Psoas muscle (tissue), 8 donors: Measurements from ENCODE around the gene GIGYF1. TPM values are rescaled to one million over a fixed set of nuclear protein-coding genes. Genes with fewer than 3 reads are reported as not detected.

Experiments
- ATAC-seq, 4 donors: fragments of 200-7000 bp; cut with Tn5 transposase; one replicate each; pipeline ENCODE4 v1.9.1; 2020; ENCODE audit warnings: moderate library complexity in 3 of 4, mild to moderate bottlenecking in 2 of 4
- DNase-seq, 2 donors: peaks; one replicate each; pipeline ENCODE4 v3.0.0-alpha.2; 2020
- H3K27ac ChIP-seq: fragments of 200-600 bp; one replicate; pipeline ENCODE4 v1.8.0; 2022
- H3K27me3 ChIP-seq, 3 donors: fragments of 200-600 bp in 1 of 3; one replicate each; pipeline versions ENCODE4 v1.6.1 to v1.8.0; 2013 to 2022; ENCODE audit warnings: low read length in 2 of 3, mild to moderate bottlenecking in 2 of 3, moderate library complexity in 1 of 3; ENCODE audit not compliant: insufficient read depth in 3 of 3
- H3K36me3 ChIP-seq, 2 donors: fragments of 200-600 bp in 1 of 2; one replicate each; pipeline versions ENCODE4 v1.6.1 to v1.8.0; 2013 to 2022; ENCODE audit warnings: low read depth in 1 of 2, mild to moderate bottlenecking in 1 of 2, moderate library complexity in 1 of 2; ENCODE audit not compliant: insufficient read depth in 1 of 2
- H3K4me1 ChIP-seq: fragments of 200-600 bp; one replicate; pipeline ENCODE4 v1.8.0; 2022
- H3K4me3 ChIP-seq: fragments of 200-600 bp; one replicate; pipeline ENCODE4 v1.8.0; 2022; ENCODE audit warnings: mild to moderate bottlenecking
- H3K9me3 ChIP-seq: fragments of 200-600 bp; one replicate; pipeline ENCODE4 v1.8.0; 2022
- WGBS, 3 donors: extraction: QIAGEN DNeasy Blood & Tissue Kit; methylation state at CpG; one replicate each; pipeline versions ENCODE4 v1.1.6 to v1.1.7; 2013; 5-methylcytosine and 5-hydroxymethylcytosine counted together
- intact Hi-C, 2 donors: fragments of 100-400 bp; cut with DNase I; formaldehyde crosslinking; loops; one replicate each; pipeline versions ENCODE4 v1.11.0 to v1.14.2; 2022
- polyA plus RNA-seq, 3 donors: library from polyadenylated mRNA; stranded (reverse); fragments of 200-250 nt; gene quantifications; one replicate each; pipeline ENCODE4 v1.2.3, GENCODE V29; 2013
- total RNA-seq, 4 donors: library from RNA; stranded (reverse); fragmentation: NEBNext Ultra II Directional in 2 of 4; extraction: Animal tissue kit (Norgen Biotek cat#: 25700) in 2 of 4; gene quantifications; one replicate each; pipeline versions ENCODE4 v1.2.1 to v1.2.4, GENCODE V29; 2021 to 2023
- TF ChIP-seq, protein P1 (sequence below): fragments of 200-600 bp; IDR thresholded peaks from one replicate; pipeline ENCODE4 v1.8.0; 2022; ENCODE audit warnings: antibody characterized with exemption
- donor health status: healthy with polysubstance abuse.
- donor health status: DM: no; HTN: no; CAD: no; lungs with moderate emphysema.
- donor health status: Bipolar disorder and iron deficiency.
- donor health status: healthy.
- donor health status: DM: yes; HTN: yes; CAD: no.
- donor health status: DM: no; HTN: no; CAD: no.
- donor health status: DM: no; HTN: no; CAD: no.
- donor health status: DM: yes; HTN: yes; CAD: no.

Gene GIGYF1
- total and polyA plus RNA-seq, 7 donors, result 9.9 to 39.1 (median 18.0) TPM

DNA sequence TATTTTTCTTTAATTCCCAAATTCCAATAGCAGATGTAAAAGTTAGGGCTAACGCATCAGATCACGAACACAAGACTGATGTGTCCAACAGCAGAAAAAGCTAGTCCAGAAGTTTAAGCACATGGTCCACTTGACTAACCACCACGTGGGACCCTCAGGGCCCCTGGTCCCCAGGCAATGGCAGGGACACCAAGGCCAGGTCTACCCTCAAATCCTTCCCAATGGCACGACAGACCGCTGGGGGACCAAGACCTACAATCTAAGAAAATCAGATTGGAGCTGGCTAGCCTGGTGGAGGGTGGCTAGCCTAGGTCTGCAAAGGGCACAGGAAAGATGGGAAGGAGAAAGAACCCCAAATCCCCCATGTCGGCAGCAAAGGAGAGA lies 1.5 kb downstream of the GIGYF1 start:
- Histone ChIP-seq H3K27ac (no peak overlapping the region), H3K9me3 (no peaks in the 10 kb centered on the region), H3K4me1 (peaks cover 44% of the 10 kb centered on the region), H3K4me3 (peak overlapping the region; percentile 93), H3K27me3 (no peaks in the 10 kb centered on the region), H3K36me3 (peaks cover 0 to 18% of the 10 kb centered on the region in 2 donors)
- ATAC-seq (no peak), DNase-seq (no peak)
- TF ChIP-seq, protein P1, sequence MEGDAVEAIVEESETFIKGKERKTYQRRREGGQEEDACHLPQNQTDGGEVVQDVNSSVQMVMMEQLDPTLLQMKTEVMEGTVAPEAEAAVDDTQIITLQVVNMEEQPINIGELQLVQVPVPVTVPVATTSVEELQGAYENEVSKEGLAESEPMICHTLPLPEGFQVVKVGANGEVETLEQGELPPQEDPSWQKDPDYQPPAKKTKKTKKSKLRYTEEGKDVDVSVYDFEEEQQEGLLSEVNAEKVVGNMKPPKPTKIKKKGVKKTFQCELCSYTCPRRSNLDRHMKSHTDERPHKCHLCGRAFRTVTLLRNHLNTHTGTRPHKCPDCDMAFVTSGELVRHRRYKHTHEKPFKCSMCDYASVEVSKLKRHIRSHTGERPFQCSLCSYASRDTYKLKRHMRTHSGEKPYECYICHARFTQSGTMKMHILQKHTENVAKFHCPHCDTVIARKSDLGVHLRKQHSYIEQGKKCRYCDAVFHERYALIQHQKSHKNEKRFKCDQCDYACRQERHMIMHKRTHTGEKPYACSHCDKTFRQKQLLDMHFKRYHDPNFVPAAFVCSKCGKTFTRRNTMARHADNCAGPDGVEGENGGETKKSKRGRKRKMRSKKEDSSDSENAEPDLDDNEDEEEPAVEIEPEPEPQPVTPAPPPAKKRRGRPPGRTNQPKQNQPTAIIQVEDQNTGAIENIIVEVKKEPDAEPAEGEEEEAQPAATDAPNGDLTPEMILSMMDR, result no peak
- intact Hi-C loops, result loop anchor here (2.0 to 5.0 kb wide), 4 partner anchors 18 to 225 kb away; no protein-coding TSS in a partner anchor
- WGBS, 3 donors, result 36 to 43% (median 42%) methylated on average over 6 of the region's 6 CpGs

DNA sequence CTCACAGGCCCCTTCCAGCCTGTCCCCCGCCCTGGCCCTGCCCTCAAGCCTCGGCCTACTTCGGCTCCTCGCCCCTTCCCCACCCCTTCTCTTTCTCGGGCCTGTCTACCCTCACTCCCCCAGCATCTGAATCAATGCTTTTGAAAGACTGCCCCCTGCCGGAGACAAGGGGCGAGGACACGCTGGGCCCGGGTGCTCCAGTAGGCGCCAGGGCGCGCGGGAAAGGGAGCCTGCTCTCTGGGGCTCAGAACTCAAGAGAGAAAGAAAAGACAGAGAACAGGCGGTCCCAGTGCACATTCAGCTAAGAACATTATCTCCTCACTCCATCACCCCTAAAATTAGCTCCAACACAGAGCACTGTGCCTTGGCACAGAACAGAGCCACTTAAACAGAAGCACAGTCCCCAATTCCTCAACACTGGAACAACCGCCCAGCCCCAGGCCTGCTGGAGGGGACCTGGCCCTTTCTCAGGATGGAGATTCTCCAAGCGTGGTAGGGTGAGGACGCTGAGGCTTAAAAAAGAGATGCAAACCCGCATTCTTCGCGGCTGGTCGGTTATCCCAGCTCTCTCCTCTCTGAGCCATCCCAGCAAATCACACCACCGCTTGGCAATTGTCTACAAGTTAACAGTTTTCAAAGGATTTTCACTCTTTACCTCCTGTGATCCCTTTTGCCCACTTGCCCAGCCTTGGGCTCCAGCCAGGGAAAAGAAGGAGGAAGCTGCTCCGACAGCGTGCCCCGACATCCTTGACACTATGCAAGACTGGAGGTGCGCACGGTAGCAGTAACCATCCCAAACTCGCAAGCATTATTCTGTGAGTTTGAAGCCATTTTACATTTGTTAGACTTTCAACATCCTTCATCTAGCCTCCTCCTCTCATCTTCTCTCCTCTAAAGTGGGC lies 2.1 kb downstream of the GIGYF1 start:
- Histone ChIP-seq H3K27me3 (no peaks in the 10 kb centered on the region), H3K9me3 (no peaks in the 10 kb centered on the region), H3K36me3 (peaks cover 0 to 25% of the 10 kb centered on the region in 2 donors), H3K27ac (no peak overlapping the region), H3K4me3 (peak overlapping the region; percentile 93), H3K4me1 (peaks cover 44% of the 10 kb centered on the region)
- 18 to 26% (median 20%) methylated on average over 28 of the region's 28 CpGs for WGBS, 3 donors
- ATAC-seq (peak; percentile 74 to 91 (median 84)), DNase-seq (peak; percentile 79 to 89)
- intact Hi-C loops, result loop anchor here (2.0 to 5.0 kb wide), 5 partner anchors 17 to 225 kb away; no protein-coding TSS in a partner anchor
- TF ChIP-seq, protein P1, result peak; percentile 85

DNA sequence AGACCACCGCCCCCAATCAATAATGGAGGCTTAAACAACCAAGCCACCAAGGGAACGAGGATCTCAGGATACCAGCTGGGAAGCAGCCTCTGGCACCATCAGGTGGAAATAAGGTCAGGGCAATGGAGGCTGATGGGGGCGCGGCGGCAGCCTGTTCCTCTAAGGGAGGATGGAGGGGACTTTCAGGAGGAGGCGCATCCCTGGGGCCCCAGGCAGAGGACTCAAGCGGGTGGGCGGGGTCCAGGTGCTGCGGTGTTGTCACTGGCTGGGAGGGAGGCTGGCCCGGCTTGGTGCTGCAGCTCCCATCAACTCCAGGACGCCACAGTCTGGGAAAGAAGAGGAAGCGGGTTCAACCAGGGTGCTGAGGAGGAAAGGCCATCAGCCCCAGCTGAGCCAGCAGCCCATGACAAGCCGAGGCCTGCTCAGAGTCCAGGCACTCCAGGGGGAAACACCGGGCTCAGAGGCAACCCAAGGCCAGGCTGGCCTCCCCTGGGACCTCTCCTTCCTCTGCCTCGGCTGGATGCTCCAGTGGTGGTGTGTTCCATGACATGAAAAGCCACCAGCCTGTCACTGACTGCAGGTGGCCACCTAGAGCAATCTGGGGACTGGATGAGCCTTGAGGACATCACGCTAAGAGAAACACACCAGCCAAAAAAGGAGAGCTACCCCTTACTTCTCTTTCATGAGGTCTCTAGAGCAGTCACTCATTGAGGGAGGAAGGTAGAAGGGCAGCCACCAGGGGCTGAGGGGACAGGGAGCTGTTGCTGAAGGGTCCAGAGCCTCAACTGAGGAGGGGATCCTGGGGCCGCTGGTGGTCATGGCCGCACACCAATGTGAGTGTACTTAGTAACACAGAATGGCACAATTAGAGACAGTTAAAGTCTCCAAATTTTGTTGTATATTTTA lies 4.6 kb downstream of the GIGYF1 start:
- H3K4me1 ChIP-seq, result peaks cover 44% of the 10 kb centered on the region
- intact Hi-C loops, result loop anchor here (2.0 to 5.0 kb wide), 5 partner anchors 57 to 222 kb away; no protein-coding TSS in a partner anchor
- whole genome bisulfite sequencing, 3 donors, result 83 to 86% (median 84%) methylated on average over 18 of the region's 18 CpGs

DNA sequence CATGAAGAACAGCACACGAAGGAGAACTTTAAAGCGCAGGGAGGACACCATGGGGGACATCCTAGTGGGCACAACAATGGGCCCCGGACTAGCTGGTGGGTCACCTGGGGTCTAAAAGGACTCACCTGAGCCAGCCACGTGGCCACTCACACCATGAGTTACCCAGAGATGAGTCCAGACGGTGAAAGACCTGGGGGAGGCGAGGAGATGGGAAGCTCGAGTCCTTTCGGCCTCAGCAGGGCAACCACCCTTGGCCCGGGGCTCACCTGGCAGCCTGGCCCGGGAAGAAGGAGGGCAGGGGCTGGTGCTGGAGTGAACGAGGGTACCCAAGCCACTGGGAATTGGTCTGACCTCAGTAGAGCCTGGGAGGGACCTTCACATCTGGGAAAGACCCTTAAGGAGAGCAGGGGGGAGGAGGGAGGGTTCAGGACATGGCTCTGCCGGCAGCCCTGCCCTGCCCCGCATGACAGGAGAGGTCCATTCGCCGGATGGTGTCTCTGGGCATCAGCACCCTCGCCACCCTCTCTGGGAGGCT lies 5.7 kb downstream of the GIGYF1 start:
- Histone ChIP-seq H3K4me3 (no peak overlapping the region), H3K36me3 (peaks cover 0 to 60% of the 10 kb centered on the region in 2 donors), H3K9me3 (no peaks in the 10 kb centered on the region), H3K27ac (no peak overlapping the region), H3K4me1 (peaks cover 44% of the 10 kb centered on the region), H3K27me3 (no peaks in the 10 kb centered on the region)
- WGBS, 3 donors, result 75 to 90% (median 79%) methylated on average over 16 of the region's 16 CpGs
- TF ChIP-seq, protein P1, result no peak
- intact Hi-C loops, result loop anchor here in 1 of 2 donors (5.0 kb wide), 1 partner anchor 111 kb away; no protein-coding TSS in a partner anchor
- peak in 1 of 2 donors; percentile 27 for DNase-seq
- ATAC-seq, result no peak

More for the DNA sequence above, 4.6 kb downstream of the GIGYF1 start:
- TF ChIP-seq, protein P1, result no peak
- peak in 1 of 2 donors; percentile 52 for DNase-seq
- no peaks in the 10 kb centered on the region for H3K27me3 ChIP-seq
- H3K27ac ChIP-seq, result no peak overlapping the region
- H3K36me3 ChIP-seq, result peaks cover 0 to 49% of the 10 kb centered on the region in 2 donors
- H3K4me3 ChIP-seq, result no peak overlapping the region
- H3K9me3 ChIP-seq, result no peaks in the 10 kb centered on the region
- ATAC-seq, result no peak
